Hepatocyte (in vitro differentiated cells): ENCODE data around the gene ADD2.

ENCODE experiments used
- CTCF ChIP-seq: fragments of 200-600 bp; sonication (generic); IDR thresholded peaks from 2 replicates; pipeline ENCODE4 v1.5.1; 2016; ENCODE audit warnings: antibody characterized with exemption, mild to moderate bottlenecking; ENCODE audit not compliant: poor library complexity
- EZH2 ChIP-seq: fragments of 200-600 bp; sonication (generic); IDR thresholded peaks from 2 replicates; pipeline ENCODE4 v1.6.1; 2016; ENCODE audit warnings: antibody characterized with exemption, mild to moderate bottlenecking, borderline replicate concordance
- EZH2phosphoT487 ChIP-seq: fragments of 200-600 bp; sonication (generic); IDR thresholded peaks from one replicate; pipeline ENCODE4 v1.6.1; 2018; ENCODE audit warnings: antibody characterized with exemption, mild to moderate bottlenecking, low read depth, moderate library complexity; ENCODE audit not compliant: unreplicated experiment, severe bottlenecking

GRCh38 chr2:70729647-70730046, 38.4 kb downstream of the ADD2 start:
- no peak for TF ChIP-seq EZH2phosphoT487
- no peak for TF ChIP-seq CTCF
- no peak for TF ChIP-seq EZH2
